ENCODE results near the gene ADAMTS9.

- no peak for TF ChIP-seq CTCF (IDR thresholded peaks at IDR 0.05)
- no peak for TF ChIP-seq POLR2A (IDR thresholded peaks at IDR 0.05)
Observed at GRCh38 chr3:64650096-64650622, 37.6 kb downstream of the ADAMTS9 start.
